Left forelimb (tissue), 1 donor: Measurements from ENCODE around the gene ADGRG1.
A peak's percentile ranks its signal among the peaks of the same experiment; 100 is the strongest.

Experiments
- DNase-seq: peaks from one replicate; pipeline ENCODE4 v3.0.0-alpha.2; 2018; ENCODE audit warnings: low spot score

Gene ADGRG1

DNA sequence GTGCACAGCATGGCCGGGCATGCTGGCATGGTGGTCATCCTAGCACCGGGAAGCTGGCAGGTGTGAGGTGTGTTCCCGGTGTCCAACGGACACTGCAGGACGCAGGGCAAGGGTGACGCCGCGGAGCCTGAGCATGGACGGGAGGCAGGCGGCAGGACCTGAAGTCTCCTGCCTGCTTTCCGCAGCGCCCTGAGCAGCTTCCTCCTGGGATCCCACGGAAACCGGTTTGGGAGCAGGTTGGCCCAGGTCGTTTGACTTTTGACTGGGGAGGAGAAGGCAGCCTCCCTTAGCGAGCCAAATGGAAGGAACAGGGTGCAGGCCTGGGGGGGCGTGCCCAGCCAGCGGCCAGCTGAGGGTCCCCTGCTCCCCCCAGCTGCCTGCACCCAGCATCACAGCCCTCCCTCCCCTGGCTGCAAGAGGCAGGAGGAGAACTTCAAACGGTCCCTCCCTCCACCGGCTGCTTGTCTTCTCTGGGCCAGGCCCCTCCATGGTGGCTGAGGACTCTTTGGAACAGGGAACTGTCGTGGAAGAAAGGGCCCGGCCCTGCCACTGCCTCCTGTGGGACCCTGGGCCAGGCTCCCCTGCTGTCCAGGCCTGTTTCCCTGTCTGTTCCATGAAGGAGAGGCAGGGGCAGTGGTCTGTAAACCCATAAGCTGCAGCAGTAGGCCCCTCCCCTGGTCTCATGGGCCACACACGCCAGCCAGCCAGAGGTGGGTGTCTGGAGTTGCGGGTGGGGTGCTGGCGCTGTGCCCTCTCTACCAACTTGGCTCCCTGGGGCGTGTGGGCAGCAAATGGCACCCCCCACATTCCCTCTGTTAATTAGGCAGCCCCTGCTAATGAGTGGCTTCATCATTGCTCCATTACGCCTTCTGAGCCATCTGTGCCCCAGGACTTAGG is 7.8 kb upstream of the ADGRG1 start:
- peak; percentile 64 for DNase-seq

DNA sequence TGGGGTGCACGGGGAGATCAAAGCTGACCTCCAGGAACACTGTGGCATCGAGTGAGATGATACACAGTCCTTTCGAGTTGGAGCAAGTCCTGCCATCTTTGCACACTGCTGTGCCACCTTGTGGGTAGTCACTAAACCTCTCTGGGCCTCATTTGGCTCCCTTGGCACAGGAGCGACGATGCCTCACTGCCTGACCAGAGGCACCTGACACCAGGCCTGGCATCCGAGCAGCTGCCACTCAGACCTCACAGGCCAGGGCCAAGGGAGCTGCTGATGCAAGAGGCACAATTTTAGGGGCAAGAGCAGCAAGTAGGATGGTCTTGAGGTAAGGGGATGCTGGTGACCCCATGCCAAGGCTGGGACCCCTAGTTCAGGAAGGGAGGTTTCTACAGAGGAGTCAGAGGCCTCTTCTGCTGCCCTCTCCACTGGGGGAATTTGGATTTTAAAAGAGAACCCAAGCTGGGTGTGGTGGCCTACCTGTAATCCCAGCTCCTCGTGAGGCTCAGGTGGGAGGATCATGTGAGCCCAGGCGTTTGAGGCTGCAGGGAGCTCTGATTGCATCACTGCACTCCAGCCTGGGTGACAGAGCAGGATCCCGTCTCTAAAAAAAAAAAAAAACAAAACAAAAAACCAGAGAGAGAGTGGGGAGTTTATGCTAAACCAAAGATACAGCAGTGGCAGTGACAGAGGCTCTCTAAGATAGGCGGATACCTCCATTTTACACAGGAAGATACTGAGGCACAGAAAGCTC is 6.7 kb upstream of the ADGRG1 start:
- DNase-seq: no peak

DNA sequence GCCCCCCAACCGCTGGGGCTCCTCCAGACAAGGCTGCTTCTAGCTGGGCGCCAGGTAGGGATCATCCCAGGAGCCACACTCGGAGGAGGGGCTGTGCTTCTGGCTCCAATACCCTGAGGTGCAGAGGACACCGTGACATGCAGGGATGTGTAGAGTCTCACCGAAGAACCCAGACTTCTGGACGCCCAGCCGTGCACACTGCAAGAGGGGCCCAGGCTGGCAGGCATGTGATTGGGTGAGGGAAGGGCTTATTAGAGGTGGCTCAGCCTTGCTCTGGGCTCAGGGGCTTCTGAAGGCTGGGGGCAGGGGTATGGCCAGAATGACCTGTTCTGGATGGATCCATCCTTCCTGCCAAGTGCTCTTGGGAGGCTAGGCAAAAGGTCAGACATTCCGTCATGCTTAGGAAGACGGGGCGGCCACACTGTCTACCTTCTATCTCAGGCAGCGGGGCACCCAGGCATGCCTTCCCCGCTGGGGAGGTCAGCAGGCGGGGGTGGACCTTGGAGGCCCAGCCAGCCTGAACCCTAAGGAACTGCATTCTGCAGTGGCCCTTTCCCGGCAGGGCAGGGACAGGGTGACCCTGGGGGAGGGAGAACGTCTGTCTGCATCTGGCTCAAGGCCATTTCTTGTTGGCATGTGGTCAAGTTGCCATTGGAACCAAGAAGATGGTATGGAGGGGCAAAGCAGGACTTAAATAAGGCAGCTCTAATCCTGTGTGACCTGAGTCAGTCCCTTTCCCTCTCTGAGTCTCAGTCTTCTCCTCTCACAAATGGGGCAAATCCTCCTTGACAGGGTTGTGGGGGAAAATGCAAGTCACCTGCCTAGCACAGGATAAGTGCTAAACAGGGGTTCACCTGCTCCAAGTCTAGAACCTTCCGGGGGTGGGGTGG is 5.8 kb upstream of the ADGRG1 start:
- no peak for DNase-seq

DNA sequence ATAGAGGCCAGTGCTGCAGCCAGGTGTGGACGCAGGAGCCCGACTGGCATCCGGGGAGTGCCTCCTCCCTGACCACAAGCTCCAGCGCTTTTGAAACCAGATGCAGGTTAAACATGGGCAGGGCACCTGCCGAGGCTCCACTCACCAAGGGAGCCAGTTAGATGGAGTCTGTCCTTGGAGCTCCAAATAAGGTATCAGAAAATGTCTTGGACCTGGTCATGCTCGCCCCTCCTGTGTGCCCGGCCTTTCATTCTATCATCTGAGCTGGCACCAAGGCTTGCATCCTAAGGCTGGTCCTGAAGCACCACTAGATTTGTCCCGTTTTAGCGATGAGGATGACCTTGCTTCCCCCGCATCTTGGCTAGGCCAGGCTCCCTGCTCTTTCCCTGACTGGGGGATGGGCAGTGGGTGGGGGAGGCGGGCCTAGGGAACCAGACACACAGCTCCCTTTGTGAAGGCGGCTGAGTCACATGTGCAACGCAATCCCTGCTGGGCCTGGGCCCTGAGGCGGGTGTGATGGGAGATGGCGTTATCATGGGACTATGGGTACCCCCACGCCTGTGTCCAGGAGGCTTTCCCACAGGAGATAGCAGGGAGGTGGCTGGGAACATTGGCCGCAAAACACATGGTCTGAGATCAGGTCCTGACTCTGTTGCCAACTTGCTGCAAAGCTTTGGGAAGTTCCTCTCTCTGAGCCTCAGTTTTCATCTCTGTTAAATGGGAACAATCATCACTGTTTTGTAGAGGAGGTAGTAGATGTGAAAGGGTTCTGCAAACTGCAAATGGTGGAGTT is 5.0 kb upstream of the ADGRG1 start:
- no peak for DNase-seq

DNA sequence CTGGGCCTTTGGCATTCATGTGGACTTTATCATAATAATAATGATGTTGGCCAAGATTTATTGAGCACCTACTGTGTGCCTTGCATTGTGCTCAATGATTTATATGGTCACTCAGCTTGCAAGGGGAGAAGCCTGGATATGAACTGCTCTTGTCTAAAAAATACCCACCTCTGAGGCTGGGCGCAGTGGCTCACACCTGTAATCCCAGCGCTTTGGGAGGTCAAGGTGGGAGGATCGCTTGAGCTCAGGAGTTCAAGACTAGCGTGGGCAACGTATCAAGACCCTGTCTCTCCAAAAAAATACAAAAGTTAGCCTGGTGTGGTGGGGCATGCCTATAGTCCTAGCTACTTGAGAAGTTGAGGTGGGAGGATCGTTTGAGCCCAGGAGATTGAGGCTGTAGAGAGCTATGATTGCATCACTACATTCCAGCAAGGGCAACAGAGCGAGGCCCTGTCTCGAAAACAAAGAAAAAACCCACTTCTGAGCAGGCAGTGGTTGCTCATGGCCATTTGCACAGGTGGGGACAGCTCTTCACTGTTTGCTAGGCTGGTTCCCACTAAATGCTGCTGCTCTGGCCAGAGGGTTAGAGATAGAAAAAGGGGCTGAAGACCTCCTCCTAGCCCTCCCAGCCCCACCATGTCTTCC is 4.3 kb upstream of the ADGRG1 start:
- no peak for DNase-seq

DNA sequence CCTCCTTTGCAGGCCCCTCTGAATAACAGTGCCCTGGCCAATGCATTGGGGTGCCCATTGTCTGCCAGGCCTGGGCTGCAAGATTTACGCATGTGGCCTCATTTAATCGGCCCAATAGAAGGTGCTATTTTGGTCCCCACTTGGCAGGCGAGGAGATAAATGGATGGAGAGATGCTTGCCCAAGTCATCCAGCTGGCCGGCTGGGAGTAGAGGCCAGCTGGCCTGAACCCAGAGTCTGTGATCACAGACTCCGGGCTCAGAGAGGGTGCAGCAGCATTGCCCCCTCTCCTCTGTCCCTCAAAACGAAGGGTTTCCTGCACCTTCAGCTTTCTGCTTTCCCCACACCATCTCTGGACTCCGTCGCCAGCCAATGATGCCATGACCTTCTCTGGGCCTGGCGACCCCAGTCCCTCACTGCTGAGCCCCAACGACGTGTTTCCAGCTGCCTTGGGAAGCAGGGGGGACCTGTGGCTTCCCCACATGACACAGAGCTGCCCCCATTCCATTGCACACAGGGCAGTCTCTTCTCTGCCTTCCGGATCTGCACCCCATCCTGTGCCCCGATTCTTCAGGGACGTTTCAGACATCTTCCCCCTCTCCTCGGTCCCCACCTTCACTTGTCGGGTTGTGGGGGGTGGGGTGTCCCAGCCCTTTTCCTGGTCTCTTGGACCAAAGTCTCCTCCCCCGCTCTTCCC is 3.5 kb upstream of the ADGRG1 start:
- DNase-seq: no peak

DNA sequence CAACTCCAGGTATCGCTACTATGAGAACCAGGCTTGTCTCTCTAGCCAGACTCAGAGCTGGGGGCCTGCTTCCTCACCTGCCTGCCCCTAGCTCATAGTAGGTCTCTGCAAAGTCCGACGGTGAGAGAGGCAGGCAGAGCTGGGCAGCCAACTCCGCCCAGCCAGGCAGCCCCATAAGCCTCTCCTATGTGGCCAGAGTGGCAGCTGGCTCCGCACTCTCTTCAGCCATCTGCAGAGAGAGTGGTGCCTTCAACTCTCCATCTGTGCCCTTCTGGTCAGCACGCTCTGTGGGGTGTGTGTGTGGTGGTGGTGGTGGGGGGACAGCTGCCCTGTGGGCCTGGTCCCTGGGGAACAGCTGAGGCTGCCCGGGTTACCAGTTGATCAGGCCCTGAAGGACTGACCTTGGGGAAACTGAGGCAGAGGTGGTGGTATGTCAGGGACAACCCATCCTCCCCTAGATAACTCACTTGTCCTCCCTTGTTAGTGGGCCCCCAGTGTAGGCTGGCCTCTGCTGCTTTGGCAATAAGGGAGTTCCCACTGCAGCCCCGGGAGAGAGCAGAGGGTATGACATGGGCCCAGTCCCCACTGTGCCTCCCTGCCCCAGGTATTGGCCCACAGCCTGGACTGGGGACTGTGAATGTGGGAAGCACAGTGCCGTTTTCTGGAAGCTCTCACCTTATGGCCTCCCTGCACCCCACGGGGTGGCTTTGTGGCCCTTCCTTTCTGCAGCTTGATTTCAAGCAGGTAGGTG is 1.8 kb upstream of the ADGRG1 start:
- no peak for DNase-seq

DNA sequence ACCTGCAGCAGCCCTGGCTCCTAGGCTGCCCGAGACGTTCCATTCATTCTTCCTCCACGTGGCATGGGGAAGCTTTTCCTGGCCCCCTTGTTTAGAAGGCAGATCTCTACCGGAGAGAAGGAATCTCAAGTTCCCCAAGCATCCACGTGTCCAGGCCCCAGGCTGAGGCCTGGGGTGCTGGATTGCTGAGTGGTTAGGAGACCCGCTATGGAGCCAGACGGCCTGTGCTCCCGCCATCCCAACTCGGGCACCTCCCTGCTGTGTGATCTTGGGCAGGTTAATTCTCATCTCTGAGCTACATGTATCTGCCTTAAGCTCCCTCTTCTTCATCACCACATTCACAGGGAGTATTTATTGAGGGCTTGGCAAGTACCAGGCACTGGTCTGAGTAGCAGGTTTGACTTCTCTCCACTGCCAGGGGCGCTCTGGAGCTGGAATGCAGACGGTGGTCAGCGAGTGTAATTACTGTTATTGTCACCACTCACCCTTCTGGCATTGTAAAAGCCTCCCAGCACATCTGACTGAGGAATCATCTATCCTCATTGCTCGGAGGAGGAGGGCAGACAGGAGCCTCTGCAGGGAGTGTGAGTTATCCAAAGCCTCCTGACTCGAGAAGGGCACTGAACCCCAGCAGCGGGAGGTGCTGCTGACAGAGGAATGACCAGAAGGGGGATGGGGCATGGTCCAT is 1.1 kb upstream of the ADGRG1 start:
- no peak for DNase-seq

DNA sequence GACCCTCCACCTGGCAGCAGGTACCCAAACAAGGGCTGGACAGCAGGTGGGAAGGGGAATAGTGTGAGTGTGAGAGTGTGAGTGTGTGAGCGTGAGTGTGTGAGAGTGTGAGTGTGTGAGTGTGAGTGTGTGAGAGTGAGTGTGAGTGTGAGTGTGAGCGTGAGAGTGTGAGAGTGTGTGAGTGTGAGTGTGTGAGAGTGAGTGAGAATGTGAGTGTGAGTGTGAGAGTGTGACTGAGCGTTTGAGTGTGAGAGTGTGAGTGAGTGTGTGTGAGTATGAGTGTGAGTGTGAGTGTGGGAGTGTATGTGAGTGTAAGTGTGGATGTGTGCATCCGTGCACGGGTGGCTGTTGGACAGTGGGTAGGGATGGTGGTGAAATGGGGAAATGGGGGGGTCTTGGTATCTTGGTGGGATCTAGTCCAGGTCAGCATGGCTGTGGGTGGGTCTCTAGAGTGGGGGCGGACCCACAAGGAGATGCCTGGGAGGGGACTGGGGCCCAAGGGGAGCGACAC is 408 bp downstream of the ADGRG1 start:
- DNase-seq: no peak

DNA sequence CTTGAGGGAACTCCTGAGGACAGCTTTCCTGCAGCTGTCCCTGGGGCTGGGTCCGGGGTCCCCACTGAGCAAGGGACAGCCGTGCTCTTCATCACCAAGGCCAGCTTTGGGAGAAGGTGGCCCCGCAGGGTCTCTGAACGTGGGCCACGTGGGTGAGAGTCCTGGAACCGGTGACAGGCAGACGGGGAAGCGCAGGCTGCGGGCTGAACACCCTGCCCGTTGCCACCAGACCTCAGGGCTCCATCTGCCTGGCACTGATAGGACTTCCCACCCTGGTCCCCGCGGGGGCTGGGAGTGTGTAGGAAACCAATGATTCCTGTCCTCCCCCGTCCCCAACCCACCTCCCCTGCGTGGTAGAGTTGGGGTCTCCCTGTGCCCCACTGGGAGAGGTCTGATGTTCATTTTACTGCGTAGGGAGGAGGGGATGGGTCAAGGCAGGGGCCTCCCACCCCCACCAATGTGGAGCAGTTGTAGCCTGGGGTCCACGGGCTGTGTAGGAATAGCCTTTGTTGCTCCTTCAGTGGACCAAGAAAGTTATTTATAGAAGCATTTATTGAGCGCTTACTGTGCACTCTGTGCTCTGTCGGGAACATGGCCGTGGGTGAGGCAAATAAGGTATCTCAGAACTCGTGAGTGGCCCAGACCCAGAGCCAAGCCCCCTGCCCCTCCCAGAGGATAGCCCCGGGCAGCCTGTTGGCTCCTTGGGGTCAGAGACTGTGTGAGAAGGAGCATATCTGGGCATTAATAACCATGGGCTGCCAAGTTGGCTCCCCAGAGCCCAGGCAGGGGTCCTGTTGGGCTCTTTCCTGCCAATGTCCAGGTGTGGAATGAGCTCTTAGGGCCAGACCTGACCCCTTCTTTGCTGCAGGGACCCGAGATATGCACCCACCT is 1.3 kb downstream of the ADGRG1 start:
- DNase-seq: no peak

DNA sequence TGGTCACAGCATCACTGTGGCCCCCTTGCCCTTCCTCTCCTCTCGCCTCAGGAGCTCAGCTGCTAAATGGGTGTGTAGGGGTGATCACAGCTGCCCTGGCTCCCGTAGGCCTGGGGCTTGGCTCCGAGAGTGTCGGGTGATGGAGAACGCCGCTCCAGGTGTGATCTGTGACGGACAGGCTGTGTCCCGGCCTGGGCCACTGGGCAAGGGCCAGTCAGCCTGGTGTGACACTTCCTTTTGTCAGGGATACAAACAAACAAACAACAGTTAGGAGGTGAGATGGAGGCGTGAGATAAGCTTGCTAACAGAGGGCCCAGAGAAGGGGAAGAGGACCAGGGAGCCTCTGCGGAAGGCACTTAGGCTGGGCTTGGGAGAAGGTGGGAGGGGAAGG is 2.0 kb downstream of the ADGRG1 start:
- no peak for DNase-seq

DNA sequence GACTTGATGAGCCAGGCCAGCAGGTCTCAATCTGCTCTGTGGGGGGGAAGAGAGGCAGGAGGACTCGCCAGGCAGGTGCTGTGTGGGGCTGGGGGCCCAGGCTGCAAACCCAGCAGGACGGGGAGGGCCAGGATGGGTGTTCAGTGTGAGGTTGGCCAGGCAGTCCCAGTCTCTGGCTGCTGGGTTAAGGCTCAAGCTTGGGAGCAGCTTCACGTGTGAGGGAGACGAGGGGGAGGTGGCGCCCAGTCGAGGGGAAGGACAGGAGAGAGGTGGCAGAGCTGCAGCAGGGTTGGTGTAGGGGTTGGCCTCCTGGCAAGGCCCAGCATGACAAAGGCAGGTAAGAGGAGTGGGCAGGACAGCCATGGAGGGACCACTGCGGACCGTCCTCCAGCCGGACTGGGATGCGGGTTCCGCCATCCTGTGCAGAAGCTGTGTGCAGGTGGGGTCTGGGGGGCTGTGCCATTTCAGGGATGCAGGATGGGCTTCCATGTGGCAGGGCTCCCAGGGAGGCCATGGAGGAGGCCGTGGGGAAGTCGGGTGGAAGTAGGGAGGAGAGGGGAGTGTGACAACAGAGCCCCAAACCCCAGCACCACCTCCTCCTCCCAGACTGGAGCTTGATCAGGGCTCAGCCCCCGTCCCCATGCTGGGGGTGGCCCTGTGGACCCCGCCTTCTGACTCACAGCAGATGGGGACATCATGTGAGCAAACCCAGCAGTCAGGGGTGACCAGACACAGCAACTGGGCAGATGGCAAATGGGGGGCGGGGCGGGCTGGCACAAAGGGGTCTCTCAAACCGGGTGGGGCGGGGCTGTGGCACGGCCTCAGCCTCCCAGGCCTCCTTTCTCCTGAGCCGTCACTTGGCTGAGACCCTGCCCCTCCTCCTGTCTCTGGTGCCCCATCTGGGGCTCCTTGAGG is 2.8 kb downstream of the ADGRG1 start:
- no peak for DNase-seq

DNA sequence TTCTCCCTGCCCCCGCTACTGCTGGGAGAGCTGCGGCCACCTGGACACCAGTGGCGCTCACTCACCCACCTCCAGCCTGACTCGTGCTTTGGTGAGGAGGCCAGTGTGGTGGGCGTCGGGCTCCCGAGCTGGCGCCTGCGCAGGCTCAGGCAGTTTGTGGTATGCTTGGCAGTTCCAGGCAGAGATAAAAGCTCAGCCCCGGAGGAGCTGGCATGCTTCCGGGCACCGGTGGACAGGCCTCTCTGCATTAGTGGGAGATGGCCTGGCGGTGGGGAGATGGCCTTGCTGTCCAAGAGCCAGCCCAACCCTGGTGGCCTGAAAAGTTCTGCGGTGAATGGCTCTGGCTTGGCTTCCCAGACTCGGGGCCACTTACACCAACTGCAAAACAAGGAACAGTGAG is 4.1 kb downstream of the ADGRG1 start:
- no peak for DNase-seq

DNA sequence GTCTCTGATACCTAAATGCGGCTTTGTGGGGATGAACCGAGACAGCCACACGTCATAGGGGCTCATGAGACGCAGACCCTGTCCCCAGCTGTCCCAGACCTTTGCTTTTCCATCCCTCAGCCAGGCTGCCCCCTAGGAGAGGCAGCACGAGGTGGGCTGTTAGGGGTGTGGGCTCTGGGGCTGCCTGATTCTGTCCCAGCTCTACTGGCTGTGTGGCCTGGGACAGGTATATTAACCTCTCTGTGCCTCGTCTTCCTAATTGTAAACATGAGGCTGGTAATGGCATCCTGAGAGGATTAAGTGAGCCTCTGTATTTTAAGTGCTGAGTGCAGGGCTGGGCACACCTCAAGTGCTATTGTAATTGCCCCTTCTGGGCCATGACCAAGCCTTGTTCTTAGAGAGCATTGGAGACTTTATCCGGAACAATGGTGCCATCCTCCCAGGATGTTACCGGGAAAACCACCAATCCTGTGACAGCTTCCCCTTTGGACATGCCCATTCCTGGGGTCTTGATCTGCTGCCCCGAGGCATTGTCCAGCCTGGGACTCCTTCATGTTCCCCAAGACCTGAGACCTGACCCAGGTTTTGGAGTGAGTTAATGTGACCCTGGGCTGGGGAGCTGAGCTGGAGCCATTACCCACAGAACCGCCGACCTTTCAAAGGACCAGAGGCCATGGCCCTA is 5.1 kb downstream of the ADGRG1 start:
- DNase-seq: no peak

DNA sequence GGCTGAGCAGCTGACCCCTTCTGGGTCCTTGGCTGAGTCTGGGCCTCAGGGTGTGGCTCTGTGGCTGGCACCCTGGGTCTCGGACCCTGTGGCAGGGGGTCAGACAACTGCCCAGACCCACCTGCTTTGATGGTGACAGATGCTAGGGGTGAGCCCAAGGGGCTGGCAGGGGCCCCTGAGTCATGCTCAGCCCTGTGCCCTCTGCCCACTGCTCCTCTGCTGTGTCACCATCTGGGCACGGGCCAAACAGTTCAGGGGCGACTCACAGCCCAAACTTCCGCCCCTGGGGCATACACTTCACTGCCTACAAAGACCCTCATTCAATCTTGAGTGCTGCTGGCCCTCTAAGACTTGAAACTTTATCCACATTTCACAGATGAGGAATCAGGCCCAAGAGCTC is 5.7 kb downstream of the ADGRG1 start:
- DNase-seq: no peak
